Naive B cell (primary cell): ENCODE data around the gene VSTM4. TPM values are rescaled to one million over a fixed set of nuclear protein-coding genes. Genes with fewer than 3 reads are reported as not detected.

ENCODE experiments used
- ATAC-seq, 2 donors: fragments of 150-1000 bp; cut with Tn5 transposase; 2 replicates each; pipeline ENCODE4 v1.10.0; 2021; ENCODE audit warnings: low read depth in 2 of 2, mild to moderate bottlenecking in 2 of 2, moderate library complexity in 2 of 2
- DNase-seq: peaks from one replicate; pipeline ENCODE4 v3.0.0; 2022
- H3K27ac Mint-ChIP-seq, 6 donors: one replicate each; pipeline ENCODE4 v1.8.0; 2020 to 2022; ENCODE audit warnings: mild to moderate bottlenecking in 6 of 6, mixed read lengths in 6 of 6, moderate library complexity in 5 of 6, inconsistent platforms in 2 of 6
- H3K27me3 Mint-ChIP-seq, 3 donors: one replicate each; pipeline ENCODE4 v1.8.0; 2021 to 2022; ENCODE audit warnings: mixed read lengths in 3 of 3, mild to moderate bottlenecking in 1 of 3
- H3K36me3 Mint-ChIP-seq, 2 donors: one replicate each; pipeline ENCODE4 v1.8.0; 2020 to 2022; ENCODE audit warnings: mixed read lengths in 2 of 2, inconsistent platforms in 1 of 2, mild to moderate bottlenecking in 1 of 2
- H3K4me1 Mint-ChIP-seq, 3 donors: one replicate each; pipeline ENCODE4 v1.8.0; 2020 to 2022; ENCODE audit warnings: mixed read lengths in 3 of 3, inconsistent platforms in 1 of 3, mild to moderate bottlenecking in 1 of 3, moderate library complexity in 1 of 3
- H3K4me3 Mint-ChIP-seq, 8 donors: one replicate each; pipeline ENCODE4 v1.8.0; 2020 to 2022; ENCODE audit warnings: mild to moderate bottlenecking in 8 of 8, mixed read lengths in 8 of 8, moderate library complexity in 8 of 8, inconsistent platforms in 2 of 8
- H3K9me3 Mint-ChIP-seq, 7 donors: one replicate each; pipeline ENCODE4 v1.8.0; 2020 to 2022; ENCODE audit warnings: mixed read lengths in 7 of 7, mild to moderate bottlenecking in 5 of 7, inconsistent platforms in 2 of 7, moderate library complexity in 1 of 7
- polyA plus RNA-seq, 6 donors: library from polyadenylated mRNA; unstranded; fragments of 300-500 nt; fragmentation: Illumina TruSeq; gene quantifications; one replicate each; pipeline ENCODE4 v1.2.3, GENCODE V29; 2021; ENCODE audit warnings: low read depth in 6 of 6

VSTM4 gene
- polyA plus RNA-seq, result under 1 TPM in 3 of 6 donors, not detected in 3; 0.04 to 0.17 (median 0.11) TPM

- no peaks in the 10 kb centered on the region for H3K36me3 Mint-ChIP-seq
- DNase-seq (no peak), ATAC-seq (peak; percentile 39 to 41)
- H3K4me3 Mint-ChIP-seq, result peak within 1 kb of the TSS in 7 of 8 donors; percentile 5 to 80 (median 59)
- peaks cover 0 to 5% (median 0%) of the 10 kb centered on the region in 3 donors for H3K4me1 Mint-ChIP-seq
- peaks cover 23 to 38% (median 36%) of the 10 kb centered on the region in 3 donors for H3K27me3 Mint-ChIP-seq
- no peaks in the 10 kb centered on the region for H3K9me3 Mint-ChIP-seq
- H3K27ac Mint-ChIP-seq, result no peak within 1 kb of the TSS
These were observed at the start of gene VSTM4 for GRCh38 chr10:49115015-49115795. VSTM4 (minus strand) TSS chr10:49115522; CDS start chr10:49115485, 37 bp downstream.

GRCh38 chr10:49164559-49165188 is 49.4 kb upstream of the VSTM4 start:
- Mint-ChIP-seq H3K9me3 (no peaks in the 10 kb centered on the region), H3K36me3 (no peaks in the 10 kb centered on the region), H3K4me1 (peaks cover 11 to 14% (median 12%) of the 10 kb centered on the region in 3 donors), H3K27ac (peak overlapping the region in 2 of 6 donors; percentile 11 to 80), H3K27me3 (peaks cover 0 to 13% (median 6%) of the 10 kb centered on the region in 3 donors), H3K4me3 (no peak overlapping the region)
- peak; percentile 73 to 80 for ATAC-seq
- peak; percentile 31 for DNase-seq

GRCh38 chr10:49163741-49164140 is 48.4 kb upstream of the VSTM4 start:
- H3K4me3 Mint-ChIP-seq, result no peak overlapping the region
- peaks cover 0 to 13% (median 6%) of the 10 kb centered on the region in 3 donors for H3K27me3 Mint-ChIP-seq
- ATAC-seq, result no peak
- no peak for DNase-seq
- no peaks in the 10 kb centered on the region for H3K36me3 Mint-ChIP-seq
- no peaks in the 10 kb centered on the region for H3K9me3 Mint-ChIP-seq
- peak overlapping the region in 1 of 6 donors; percentile 80 for H3K27ac Mint-ChIP-seq
- H3K4me1 Mint-ChIP-seq, result peaks cover 8 to 14% (median 12%) of the 10 kb centered on the region in 3 donors

- H3K4me3 Mint-ChIP-seq, result no peak overlapping the region
- peaks cover 0 to 9% (median under 1%) of the 10 kb centered on the region in 3 donors for H3K27me3 Mint-ChIP-seq
- H3K9me3 Mint-ChIP-seq, result no peaks in the 10 kb centered on the region
- no peak overlapping the region for H3K27ac Mint-ChIP-seq
- DNase-seq, result no peak
- no peaks in the 10 kb centered on the region for H3K36me3 Mint-ChIP-seq
- ATAC-seq, result no peak
- H3K4me1 Mint-ChIP-seq, result peaks cover 8 to 14% (median 10%) of the 10 kb centered on the region in 3 donors
These were observed 47.5 kb upstream of the VSTM4 start for GRCh38 chr10:49162761-49163310.

- peak overlapping the region in 1 of 6 donors; percentile 7 for H3K27ac Mint-ChIP-seq
- no peak overlapping the region for H3K4me3 Mint-ChIP-seq
- DNase-seq, result no peak
- no peaks in the 10 kb centered on the region for H3K9me3 Mint-ChIP-seq
- peaks cover 8 to 14% (median 10%) of the 10 kb centered on the region in 3 donors for H3K4me1 Mint-ChIP-seq
- peaks cover 0 to 16% (median 5%) of the 10 kb centered on the region in 3 donors for H3K27me3 Mint-ChIP-seq
- no peak for ATAC-seq
- H3K36me3 Mint-ChIP-seq, result no peaks in the 10 kb centered on the region
These were observed 46.7 kb upstream of the VSTM4 start for GRCh38 chr10:49162063-49162462.

GRCh38 chr10:49161411-49161997 is 46.2 kb upstream of the VSTM4 start:
- Mint-ChIP-seq H3K27me3 (peaks cover 0 to 15% (median 5%) of the 10 kb centered on the region in 3 donors), H3K36me3 (no peaks in the 10 kb centered on the region), H3K4me3 (no peak overlapping the region), H3K4me1 (peaks cover 8 to 13% (median 10%) of the 10 kb centered on the region in 3 donors), H3K9me3 (no peaks in the 10 kb centered on the region), H3K27ac (no peak overlapping the region)
- DNase-seq, result no peak
- ATAC-seq, result no peak

- peaks cover 8 to 10% (median 10%) of the 10 kb centered on the region in 3 donors for H3K4me1 Mint-ChIP-seq
- no peaks in the 10 kb centered on the region for H3K36me3 Mint-ChIP-seq
- H3K4me3 Mint-ChIP-seq, result no peak overlapping the region
- DNase-seq (no peak), ATAC-seq (no peak)
- H3K9me3 Mint-ChIP-seq, result no peaks in the 10 kb centered on the region
- H3K27ac Mint-ChIP-seq, result no peak overlapping the region
- H3K27me3 Mint-ChIP-seq, result peaks cover 0 to 12% (median 5%) of the 10 kb centered on the region in 3 donors
These were observed 45.5 kb upstream of the VSTM4 start for GRCh38 chr10:49160814-49161213.

GRCh38 chr10:49160110-49160509 is 44.8 kb upstream of the VSTM4 start:
- Mint-ChIP-seq H3K27me3 (peaks cover 0 to 12% (median 5%) of the 10 kb centered on the region in 3 donors), H3K4me1 (peaks cover 8 to 10% (median 10%) of the 10 kb centered on the region in 3 donors), H3K9me3 (no peaks in the 10 kb centered on the region), H3K36me3 (no peaks in the 10 kb centered on the region), H3K27ac (no peak overlapping the region), H3K4me3 (no peak overlapping the region)
- DNase-seq (no peak), ATAC-seq (no peak)

GRCh38 chr10:49158915-49159314 is 43.6 kb upstream of the VSTM4 start:
- Mint-ChIP-seq H3K27me3 (peaks cover 0 to 12% (median 6%) of the 10 kb centered on the region in 3 donors), H3K9me3 (no peaks in the 10 kb centered on the region), H3K36me3 (no peaks in the 10 kb centered on the region), H3K4me1 (peaks cover 0 to 1% (median 0%) of the 10 kb centered on the region in 3 donors), H3K27ac (no peak overlapping the region), H3K4me3 (no peak overlapping the region)
- ATAC-seq, result no peak
- no peak for DNase-seq

GRCh38 chr10:49158404-49158803 is 43.1 kb upstream of the VSTM4 start:
- ATAC-seq (no peak), DNase-seq (no peak)
- Mint-ChIP-seq H3K27ac (no peak overlapping the region), H3K27me3 (peaks cover 0 to 14% (median 11%) of the 10 kb centered on the region in 3 donors), H3K4me1 (no peaks in the 10 kb centered on the region), H3K4me3 (no peak overlapping the region), H3K9me3 (no peaks in the 10 kb centered on the region), H3K36me3 (no peaks in the 10 kb centered on the region)

GRCh38 chr10:49157229-49157628 is 41.9 kb upstream of the VSTM4 start:
- no peak for ATAC-seq
- no peak overlapping the region for H3K27ac Mint-ChIP-seq
- DNase-seq, result no peak
- H3K4me3 Mint-ChIP-seq, result no peak overlapping the region
- H3K27me3 Mint-ChIP-seq, result peaks cover 0 to 18% (median 17%) of the 10 kb centered on the region in 3 donors
- no peaks in the 10 kb centered on the region for H3K9me3 Mint-ChIP-seq
- no peaks in the 10 kb centered on the region for H3K4me1 Mint-ChIP-seq
- no peaks in the 10 kb centered on the region for H3K36me3 Mint-ChIP-seq

GRCh38 chr10:49154641-49155040 is 39.3 kb upstream of the VSTM4 start:
- peaks cover 9 to 26% (median 22%) of the 10 kb centered on the region in 3 donors for H3K27me3 Mint-ChIP-seq
- no peaks in the 10 kb centered on the region for H3K4me1 Mint-ChIP-seq
- H3K9me3 Mint-ChIP-seq, result no peaks in the 10 kb centered on the region
- no peak for ATAC-seq
- DNase-seq, result no peak
- no peaks in the 10 kb centered on the region for H3K36me3 Mint-ChIP-seq
- no peak overlapping the region for H3K27ac Mint-ChIP-seq
- no peak overlapping the region for H3K4me3 Mint-ChIP-seq

GRCh38 chr10:49153971-49154370 is 38.6 kb upstream of the VSTM4 start:
- ATAC-seq (no peak), DNase-seq (no peak)
- H3K36me3 Mint-ChIP-seq, result no peaks in the 10 kb centered on the region
- no peak overlapping the region for H3K27ac Mint-ChIP-seq
- no peak overlapping the region for H3K4me3 Mint-ChIP-seq
- no peaks in the 10 kb centered on the region for H3K9me3 Mint-ChIP-seq
- H3K27me3 Mint-ChIP-seq, result peaks cover 12 to 28% (median 25%) of the 10 kb centered on the region in 3 donors
- no peaks in the 10 kb centered on the region for H3K4me1 Mint-ChIP-seq
